HG02678 (cell line): ENCODE measurements around the gene COLGALT1.
"Not testable (repeated sequence)": the region's sequence is repeated elsewhere in the genome, so short reads cannot be mapped to it uniquely, and the experiment has no call there.

Experiments used
- ATAC-seq: cut with Tn5 transposase; IDR thresholded peaks from one replicate; pipeline ENCODE4 v1.9.1; 2021; ENCODE audit warnings: mild to moderate bottlenecking, moderate library complexity; ENCODE audit not compliant: unreplicated experiment

Gene COLGALT1

GRCh38 chr19:17532116-17532515 lies 23.3 kb upstream of the COLGALT1 start:
- no peak for ATAC-seq

DNA sequence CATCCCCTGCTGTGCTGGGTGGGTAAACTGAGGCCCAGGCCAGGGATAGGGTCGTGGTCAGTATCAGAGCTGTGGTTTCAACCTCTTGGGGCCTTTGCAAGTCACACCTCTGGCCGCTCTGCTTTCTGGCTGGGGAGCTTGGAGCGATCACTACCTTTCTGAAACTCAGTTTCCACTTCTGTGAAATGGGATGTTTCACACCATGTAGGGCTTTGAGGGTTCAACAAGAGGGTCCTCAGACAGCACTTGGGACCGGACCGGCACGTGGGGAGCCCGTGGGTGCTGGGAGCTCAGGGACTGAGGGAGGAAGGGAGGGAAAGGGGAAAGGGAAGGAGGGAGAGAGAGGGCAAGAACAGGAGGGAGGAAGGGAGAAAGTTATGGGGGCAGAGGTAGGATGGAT lies 22.9 kb upstream of the COLGALT1 start:
- no peak for ATAC-seq

DNA sequence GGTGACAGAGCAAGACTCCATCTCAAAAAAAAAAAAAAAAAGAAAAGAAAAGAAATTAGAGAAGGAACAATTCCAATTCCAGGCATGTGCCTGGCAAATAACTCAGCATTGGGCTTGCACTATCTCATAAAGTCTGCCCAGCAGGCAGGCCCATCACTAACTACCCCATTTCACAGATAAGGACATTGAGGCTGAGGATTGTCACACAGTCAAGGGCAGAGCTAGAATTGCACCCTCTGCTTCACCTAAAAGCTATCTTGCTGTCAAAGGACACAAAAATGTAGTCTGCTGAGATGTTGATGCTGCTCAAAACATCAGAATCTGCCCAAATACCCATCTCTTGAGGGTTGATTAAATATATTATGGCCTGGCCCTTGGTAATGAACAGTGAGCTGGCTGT lies 20.7 kb upstream of the COLGALT1 start:
- ATAC-seq, result no peak

DNA sequence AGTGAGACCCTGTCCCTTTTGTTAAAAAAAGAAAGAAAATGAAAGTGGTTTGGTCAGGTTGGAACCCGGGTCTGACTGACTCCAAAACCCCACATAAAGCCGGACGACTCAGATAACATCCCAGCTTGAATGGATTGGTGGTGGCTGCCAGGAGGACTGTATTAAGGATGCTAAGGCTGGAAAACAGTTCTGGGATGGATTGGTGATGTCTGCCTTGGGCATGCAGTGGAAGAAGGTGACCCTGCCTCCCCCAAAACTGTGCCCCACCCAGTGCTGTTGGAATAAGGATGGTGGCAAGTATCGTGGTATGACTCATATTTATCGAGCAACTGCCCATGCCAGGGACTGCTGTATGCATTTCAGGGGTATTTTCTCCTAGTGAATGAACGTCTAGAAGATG lies 18.5 kb upstream of the COLGALT1 start:
- ATAC-seq, result no peak

- ATAC-seq, result no peak
Measured at GRCh38 chr19:17538684-17539237, 16.7 kb upstream of the COLGALT1 start.

DNA sequence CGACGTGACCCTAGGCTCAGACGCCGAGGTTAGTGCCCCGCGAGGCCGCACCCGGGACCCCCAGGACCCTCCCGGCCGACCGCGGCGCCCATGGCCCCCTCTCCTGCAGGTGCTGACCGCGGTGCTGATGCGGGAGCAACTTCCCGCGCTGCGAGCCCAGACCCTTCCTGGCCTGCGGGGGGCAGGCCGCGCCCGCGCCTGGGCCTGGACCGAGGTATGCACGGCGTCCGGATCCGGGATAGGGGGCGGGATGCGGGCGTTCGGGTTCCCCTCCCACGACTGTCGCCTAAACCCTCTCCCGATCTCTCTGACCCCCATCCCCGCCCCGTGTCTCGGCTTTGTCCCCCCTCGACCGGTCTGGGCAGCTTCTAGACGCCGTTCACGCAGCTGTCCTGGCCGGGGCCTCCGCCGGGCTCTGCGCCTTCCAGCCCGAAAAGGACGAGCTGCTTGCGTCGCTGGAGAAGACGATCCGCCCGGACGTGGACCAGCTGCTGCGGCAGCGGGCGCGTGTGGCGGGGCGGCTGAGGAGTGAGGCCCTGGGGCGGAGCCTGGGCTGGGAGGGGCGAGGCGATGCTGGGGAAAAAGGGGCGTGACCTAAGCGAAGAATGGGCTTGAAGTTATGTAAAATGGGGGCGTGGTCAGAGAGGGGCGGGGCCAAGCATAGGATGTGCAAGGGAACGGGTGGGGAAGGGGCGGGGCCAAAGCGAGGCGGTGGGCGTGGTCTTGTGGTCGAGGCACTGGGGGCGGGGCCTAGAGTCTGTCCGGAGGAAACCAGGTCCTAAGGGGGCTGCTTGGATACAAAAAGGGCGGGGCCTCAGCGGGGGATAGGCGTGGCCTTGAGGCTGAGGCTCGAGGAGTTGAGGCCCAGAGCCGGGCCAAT lies 16.0 kb upstream of the COLGALT1 start:
- ATAC-seq, result peak; percentile 66

- no peak for ATAC-seq
Measured at GRCh38 chr19:17540174-17540573, 15.3 kb upstream of the COLGALT1 start.

DNA sequence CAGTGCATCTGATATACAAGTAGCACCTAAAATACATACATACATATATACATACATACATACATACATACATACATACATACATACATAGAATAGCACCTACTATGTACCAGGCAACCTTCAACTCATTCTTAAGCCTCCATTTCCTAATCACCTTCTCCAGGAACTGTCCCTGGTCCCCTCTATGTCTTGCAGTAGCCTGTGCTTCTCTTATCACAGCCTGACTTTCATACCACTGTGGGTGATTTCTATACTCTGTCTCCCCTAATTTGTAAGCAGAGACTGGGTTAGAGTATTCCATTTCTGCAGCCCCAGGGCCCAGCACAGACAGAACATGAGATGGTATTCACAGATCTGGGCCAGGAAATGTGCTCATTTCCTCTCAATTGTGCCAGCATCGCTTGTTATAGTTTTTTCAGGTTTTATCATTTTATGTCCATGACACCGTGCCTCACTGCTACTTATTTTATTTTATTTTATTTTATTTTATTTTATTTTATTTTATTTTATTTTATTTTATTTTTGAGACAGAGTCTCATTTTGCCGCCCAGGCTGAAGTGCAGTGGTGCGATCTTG lies 14.2 kb upstream of the COLGALT1 start:
- ATAC-seq, result no peak

- ATAC-seq, result no peak
Measured at GRCh38 chr19:17542042-17542441, 13.4 kb upstream of the COLGALT1 start.

DNA sequence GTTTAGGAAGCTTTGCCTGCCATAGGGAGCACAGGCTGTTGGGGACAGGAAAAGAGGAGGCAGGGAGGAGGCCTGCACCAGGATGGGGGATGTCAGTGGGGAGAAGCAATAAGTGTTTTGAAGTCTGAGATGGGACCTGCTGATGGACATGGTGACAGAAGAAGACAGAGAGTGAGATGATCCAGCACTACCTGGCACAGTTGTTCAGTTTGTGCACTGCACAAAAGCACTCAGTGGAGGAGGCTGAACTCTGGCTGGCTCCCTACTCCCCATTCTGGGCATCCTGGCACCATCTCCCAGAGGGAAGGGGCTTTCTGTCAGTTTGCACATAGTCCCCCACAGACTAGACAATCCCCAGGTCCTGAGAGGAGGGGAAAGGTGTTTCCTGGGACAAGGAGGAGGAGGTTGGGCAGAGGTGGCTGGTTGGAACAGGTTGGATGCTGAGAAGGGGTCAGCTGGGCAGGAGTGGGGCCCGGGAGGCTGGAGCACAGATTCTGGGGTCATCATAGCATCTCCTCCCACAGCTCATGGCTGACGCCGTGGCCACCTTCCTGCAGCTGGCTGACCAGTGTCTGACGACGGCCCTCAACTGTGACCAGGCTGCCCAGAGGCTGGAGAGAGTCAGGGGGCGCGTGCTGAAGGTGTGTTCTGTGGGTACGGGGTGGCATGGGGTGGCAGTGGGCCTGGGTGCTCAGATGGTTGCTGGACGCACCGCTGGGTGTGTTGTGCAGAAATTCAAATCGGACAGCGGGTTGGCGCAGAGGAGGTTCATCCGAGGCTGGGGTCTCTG lies 12.5 kb upstream of the COLGALT1 start:
- no peak for ATAC-seq

DNA sequence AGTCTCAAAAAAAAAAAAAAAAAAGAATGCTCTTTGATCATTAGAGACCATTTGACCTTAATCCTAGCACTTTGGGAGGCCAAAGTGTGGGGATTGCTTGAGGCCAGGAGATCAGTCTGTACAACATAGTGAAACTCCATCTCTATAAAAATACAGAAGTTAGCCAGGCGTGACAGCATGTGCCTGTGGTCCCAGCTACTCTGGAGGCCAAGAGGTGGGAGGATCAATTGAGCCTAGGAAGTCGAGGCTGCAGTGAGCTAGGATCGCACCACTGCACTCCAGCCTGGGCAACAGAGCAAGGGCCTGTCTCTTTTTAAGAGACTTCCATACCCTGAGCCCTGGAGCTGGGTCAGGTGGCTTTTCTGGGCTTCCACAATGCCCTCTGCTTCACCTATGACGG lies 11.5 kb upstream of the COLGALT1 start:
- ATAC-seq, result no peak

DNA sequence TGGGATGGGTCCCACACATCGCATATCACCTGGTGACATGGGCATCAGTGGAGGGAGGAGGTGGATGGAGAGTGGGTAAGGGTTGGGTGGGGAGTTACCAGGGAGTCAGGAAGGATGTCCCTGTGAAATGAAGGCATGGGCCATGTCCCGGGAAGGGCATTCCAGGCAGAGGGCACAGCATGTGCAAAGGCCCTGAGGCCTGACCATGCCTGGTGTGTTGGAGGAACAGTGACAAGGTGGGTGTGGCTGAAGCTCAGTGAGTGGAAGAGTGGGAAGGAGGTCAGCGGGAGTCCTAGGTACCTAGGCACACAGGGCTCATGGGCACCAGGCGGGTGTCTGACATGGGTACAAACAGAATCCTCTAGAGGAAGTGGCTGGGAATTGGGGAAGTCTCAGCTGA lies 11.0 kb upstream of the COLGALT1 start:
- ATAC-seq, result no peak

- ATAC-seq, result no peak
Measured at GRCh38 chr19:17548145-17548544, 7.3 kb upstream of the COLGALT1 start.

DNA sequence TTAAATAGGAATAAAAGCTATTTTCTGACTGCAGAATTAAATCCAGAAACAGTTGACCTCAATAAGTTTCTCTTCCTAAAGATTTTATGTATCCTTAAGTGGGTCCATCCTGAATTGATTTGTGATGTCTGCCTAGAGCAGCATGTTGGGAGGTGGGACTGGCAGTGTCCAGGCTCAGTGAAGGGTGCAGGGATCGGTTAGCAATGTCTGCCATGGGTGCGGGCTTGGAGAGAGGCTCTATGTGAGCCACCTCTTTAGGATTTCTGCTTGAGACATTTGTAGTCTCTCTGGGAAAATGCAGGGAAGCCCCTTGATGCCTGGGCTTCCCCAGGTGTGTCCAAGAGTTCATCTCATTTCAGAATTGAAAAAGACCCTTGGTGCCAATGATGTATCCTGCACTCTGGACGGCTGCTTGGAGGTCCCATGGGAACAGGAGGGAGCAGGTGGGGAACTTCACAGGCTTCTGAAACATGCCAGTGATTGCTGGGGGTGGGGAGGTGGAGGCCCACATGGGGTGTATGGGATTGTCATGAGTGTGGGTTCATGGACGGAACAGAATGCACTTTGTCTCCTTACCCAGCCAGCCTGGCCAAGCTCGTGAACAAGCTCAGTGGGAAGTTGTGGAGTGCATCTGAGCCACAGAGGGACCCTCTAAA lies 6.2 kb upstream of the COLGALT1 start:
- no peak for ATAC-seq

DNA sequence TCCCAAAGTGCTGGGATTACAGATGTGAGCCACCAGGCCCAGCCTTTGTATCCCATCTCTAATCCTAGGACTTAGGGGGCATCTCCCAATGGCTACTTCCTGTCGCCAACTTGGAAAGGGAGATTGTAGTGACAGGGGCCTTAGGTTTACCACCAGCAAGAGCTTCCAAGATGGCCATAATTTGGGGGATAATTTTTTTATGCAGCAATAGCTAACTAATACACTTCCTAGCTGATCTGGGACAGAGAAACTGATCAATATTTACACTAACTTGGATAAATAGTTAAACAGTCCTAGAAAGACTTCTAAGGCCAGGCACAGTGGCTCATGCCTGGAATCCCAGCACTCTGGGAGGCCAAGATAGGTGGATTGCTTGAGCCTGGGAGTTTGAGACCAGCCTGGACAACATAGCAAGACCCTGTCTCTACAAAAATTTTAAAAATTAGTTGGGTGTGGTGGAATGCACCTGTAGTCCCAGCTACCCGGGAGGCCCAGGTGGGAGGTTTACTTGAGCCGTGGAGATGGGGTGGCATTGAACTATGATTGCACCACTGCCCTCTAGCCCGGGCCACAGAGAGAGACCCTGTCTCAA lies 5.3 kb upstream of the COLGALT1 start:
- no peak for ATAC-seq

- not testable (repeated sequence) for ATAC-seq
Measured at GRCh38 chr19:17552735-17553134, 2.7 kb upstream of the COLGALT1 start.

GRCh38 chr19:17553256-17553655 lies 2.2 kb upstream of the COLGALT1 start:
- no peak for ATAC-seq

DNA sequence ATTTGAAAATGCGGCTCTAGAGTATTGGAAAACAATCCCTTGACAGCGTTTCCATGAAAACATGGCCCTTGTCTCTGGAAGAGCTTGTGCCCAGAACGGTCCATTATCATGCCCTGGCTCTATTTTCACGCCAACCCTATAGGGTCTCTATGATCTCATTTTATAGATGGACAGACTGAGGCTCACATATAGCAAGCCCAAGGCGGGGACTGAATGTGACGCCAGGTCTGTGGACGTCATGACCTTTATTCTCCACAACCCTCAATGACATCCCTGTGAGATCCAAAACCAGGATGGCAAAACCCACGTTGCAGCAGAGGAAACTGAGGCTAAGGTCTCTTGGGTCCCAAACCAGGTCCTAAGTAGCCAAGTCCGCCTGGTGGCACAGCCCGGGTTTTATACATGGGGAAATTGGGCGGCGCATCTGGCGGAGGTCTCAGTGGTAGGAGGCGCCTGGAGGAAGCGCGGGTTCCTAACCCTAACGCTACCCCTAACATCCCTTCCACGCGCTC lies 425 bp upstream of the COLGALT1 start:
- ATAC-seq, result no peak

- ATAC-seq, result peak; percentile 28
Measured at GRCh38 chr19:17555929-17556813, 722 bp downstream of the COLGALT1 start.
